NCI-H510A (cell line): ENCODE data around the gene C22orf39.

ENCODE experiments used
- DNase-seq: peaks from one replicate; lab custom pipeline; 2025; lab: John Stamatoyannopoulos, UW

C22orf39 gene

DNA sequence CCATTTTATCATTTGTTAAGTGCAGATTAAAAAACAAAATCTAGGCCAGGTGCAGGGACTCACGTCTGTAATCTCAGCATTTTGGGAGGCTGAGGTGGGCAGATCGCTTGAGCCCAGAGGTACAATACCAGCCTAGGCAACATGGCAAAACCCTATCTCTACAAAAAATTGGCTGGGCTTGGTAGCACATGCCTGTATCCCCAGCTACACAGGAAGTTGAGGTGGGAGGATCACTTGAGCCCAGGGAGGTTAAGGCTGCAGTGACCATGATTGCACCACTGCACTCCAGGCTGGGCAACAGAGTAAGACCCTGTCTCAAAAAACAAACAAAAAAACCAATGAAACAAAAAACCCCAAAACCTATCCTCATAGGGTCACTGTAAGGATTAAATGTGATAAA, 48.9 kb downstream of the C22orf39 start:
- no peak for DNase-seq

DNA sequence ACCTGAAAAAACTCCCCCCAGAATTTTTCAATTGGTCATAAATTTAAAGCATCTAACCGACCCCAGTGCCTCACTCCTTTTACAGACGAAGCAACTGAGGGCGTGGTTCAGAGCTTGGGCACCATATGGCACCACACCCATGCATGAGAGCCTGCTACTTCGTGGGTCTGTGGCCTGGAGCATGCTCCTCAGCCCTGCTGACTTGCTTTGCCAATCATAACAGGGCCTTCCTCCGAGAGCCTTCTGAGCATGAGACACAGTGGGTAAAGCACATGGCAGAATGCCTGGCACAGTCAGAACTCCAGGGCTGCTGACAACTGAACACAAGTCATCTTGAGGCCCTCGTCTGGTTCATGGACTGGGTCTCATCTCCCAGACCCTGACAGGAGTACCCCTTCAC, 49.3 kb downstream of the C22orf39 start:
- DNase-seq = no peak

- DNase-seq = no peak
Observed at GRCh38 chr22:19397734-19398104, 49.8 kb downstream of the C22orf39 start.

DNA sequence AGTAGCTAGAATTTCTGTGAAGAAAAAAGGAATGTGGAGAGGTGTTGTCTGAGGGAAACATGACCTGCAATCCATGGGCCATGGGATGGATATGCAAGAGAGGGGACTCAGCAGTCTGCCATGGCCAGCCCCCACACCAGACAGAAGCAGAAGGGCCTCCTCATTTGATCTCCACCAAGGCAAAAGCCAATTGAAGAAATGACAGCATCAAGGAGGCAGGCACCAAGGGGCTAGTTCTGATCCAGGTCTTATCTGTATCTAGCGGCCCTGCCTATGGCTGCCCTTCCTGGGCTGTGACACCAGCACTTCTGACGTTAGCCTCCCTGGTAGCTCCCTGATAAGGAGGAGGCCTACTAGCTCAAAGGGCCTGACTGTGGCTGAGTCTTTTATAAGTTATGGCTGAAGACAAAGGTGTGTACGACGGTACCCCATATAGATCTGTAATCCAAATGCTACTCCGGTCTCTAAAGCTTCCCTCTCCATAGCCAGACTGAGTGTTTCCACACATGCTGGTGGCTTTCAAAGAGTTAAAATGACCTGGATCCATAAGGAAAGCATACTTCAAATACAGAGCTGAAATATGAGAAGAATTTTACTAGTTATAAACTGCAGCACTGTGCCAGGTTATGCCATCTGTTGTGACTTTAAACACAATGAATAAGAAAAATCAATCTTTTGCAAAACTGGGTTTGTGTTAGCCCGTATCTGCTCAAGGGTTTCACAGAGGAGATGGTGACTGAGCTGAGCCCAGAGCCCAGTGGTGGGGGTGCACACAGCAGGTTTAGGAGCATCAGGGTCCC, 50.4 kb downstream of the C22orf39 start:
- DNase-seq = no peak

- DNase-seq = no peak
Observed at GRCh38 chr22:19396561-19396933, 51.0 kb downstream of the C22orf39 start.

DNA sequence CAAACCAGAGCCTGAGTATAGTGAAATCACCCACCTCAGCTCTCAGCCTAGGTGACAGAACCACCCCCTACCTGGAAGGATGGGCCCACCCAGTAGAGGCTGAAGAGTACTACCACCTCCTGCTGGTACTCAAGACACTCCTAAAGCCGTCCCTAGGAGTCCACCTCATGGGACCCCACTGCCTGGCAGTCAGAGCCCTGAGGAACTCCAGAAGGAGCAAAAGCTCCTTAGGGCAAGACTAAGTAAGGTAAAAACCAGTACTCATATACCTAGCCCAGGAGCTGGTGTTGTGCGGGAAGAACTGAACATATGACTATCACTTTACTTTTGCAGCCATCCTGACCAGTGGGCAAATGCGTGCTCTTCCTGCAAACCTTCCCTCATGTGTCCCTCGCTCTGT, 52.2 kb downstream of the C22orf39 start:
- DNase-seq = no peak

DNA sequence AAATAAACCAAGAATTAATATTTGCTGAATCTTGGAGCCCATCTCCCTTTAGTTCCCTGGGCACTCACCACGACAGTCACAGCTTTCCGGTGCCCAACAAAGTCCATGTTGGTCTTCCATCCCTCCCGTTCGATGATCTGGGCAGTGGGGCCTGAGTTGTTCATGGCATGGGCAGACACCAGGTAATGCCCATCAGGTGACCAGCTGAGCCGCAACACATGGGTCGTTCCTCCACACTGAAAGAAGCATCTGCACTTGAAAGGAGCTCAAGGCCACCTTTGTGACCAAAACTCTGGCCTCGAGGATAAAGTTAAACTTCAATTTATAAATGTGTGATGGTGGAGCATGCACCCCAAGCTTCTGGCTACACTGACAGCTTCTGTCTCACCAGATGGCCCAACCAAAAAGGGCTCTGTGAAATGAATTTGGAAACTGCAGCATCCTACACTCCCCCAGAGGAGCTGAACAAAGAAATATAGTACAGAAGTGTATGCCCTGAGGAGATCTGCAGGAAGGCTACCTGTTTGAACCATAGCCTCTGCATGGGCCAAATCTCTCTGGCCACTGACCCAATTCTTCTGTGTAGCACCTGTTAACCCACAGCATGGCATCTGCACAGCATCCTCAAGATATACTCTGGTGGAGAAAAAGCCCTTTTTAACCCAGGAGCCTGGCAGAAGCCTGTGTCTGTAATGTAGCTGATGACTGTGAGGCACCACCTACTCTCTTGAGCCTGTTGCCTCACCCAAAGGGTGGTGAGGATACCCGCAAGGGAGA, 53.0 kb downstream of the C22orf39 start:
- no peak for DNase-seq

- DNase-seq = no peak
Observed at GRCh38 chr22:19393704-19394103, 53.8 kb downstream of the C22orf39 start.
